ENCODE data around the gene TBL1X. TPM values are rescaled to one million over a fixed set of nuclear protein-coding genes. Genes with fewer than 3 reads are reported as not detected.

TBL1X gene
- total and polyA plus RNA-seq, 10 of the 15 experiments (the other 5 are each of a cell fraction or from before 2014, with no cell fraction given) = 4.4 to 26.3 (median 10.6) TPM

- ATAC-seq (no peak), DNase-seq (ENCODE audit: low read depth, low spot score) (no peak), FAIRE-seq (no peak)
- Histone ChIP-seq H3K79me2 (ENCODE audit: control insufficient read depth, insufficient read depth, low read length) (no peaks in the 10 kb centered on the region), H3K36me3 (ENCODE audit: control insufficient read depth in 2 of 2, insufficient read depth in 2 of 2, low read length in 1 of 2) (no peaks in the 10 kb centered on the region), H3K27ac (ENCODE audit: control insufficient read depth, insufficient read depth) (no peak overlapping the region), H3K4me3 (no peak overlapping the region), H3K9ac (ENCODE audit: control insufficient read depth, insufficient read depth, low read length) (no peak overlapping the region), H3K9me3 (replicated peaks; ENCODE audit: control insufficient read depth, insufficient read depth, low read length) (no peaks in the 10 kb centered on the region), H3K4me1 (ENCODE audit: control insufficient read depth, insufficient read depth, low read length) (no peaks in the 10 kb centered on the region), H3K4me2 (ENCODE audit: control insufficient read depth, insufficient read depth) (no peak overlapping the region), H2AFZ (ENCODE audit: control insufficient read depth, low read depth, low read length) (no peak overlapping the region), H4K20me1 (ENCODE audit: control insufficient read depth, insufficient read depth) (no peaks in the 10 kb centered on the region), H3K27me3 (replicated peaks in 1 of 2; ENCODE audit: control insufficient read depth in 2 of 2, insufficient read depth in 2 of 2, low read length in 1 of 2) (no peaks in the 10 kb centered on the region)
- POLR2A ChIA-PET = interaction anchor here (1.0 kb wide), 1 partner anchor 15 kb away, joined by 3 read pairs; no protein-coding TSS in a partner anchor
- WGBS (ENCODE audit: insufficient coverage, insufficient replicate concordance, low lambda C conversion rate, missing lambda C conversion rate) = 49% methylated on average over 6 of the region's 6 CpGs
- in situ Hi-C loops (cut with MboI) (no loop called here), intact Hi-C loops (cut with micrococcal nuclease; ENCODE audit: unreplicated experiment) (no loop called here)
- BruUV-seq (replicated peaks) = no TSS peak
- RAD21 ChIA-PET (ENCODE audit: unreplicated experiment) = interaction anchor here (2.7 kb wide), 1 partner anchor 21 kb away, joined by 9 read pairs; no protein-coding TSS in a partner anchor
- no peak for TF ChIP-seq MXI1 (IDR thresholded peaks at IDR 0.05; ENCODE audit: low read depth, low read length)
- no peak for TF ChIP-seq MAX (IDR thresholded peaks at IDR 0.05; ENCODE audit: low read depth, low read length)
- TF ChIP-seq NFYB (IDR thresholded peaks at IDR 0.05; ENCODE audit: insufficient read depth, low read depth, low read length) = no peak
- TF ChIP-seq EZH2 (IDR thresholded peaks at IDR 0.05; ENCODE audit: borderline replicate concordance, control insufficient read depth, low read depth, low read length) = no peak
- TF ChIP-seq SREBF1 (IDR thresholded peaks at IDR 0.05; ENCODE audit: low read length) = no peak
- TF ChIP-seq ZBTB4 (CRISPR knock-in tag; IDR thresholded peaks at IDR 0.05) = no peak
- TF ChIP-seq SUPT20H (IDR thresholded peaks at IDR 0.05; ENCODE audit: borderline replicate concordance, control insufficient read depth, low read depth, low read length) = no peak
- no peak for TF ChIP-seq IRF4 (IDR thresholded peaks at IDR 0.05; ENCODE audit: low read depth, low read length)
- TF ChIP-seq ZNF24 (IDR thresholded peaks at IDR 0.05) = no peak
- TF ChIP-seq MEF2B (IDR thresholded peaks at IDR 0.05; ENCODE audit: partially characterized antibody, poor library complexity, severe bottlenecking) = no peak
- TF ChIP-seq POU2F2 (IDR thresholded peaks at IDR 0.05; ENCODE audit: borderline replicate concordance, low read depth, low read length) = no peak
- no peak for TF ChIP-seq EED (IDR thresholded peaks at IDR 0.05; ENCODE audit: low read depth)
- no peak for TF ChIP-seq STAT3 (IDR thresholded peaks at IDR 0.05; ENCODE audit: low read depth, low read length)
- no peak for TF ChIP-seq CUX1 (IDR thresholded peaks at IDR 0.05; ENCODE audit: insufficient replicate concordance, low read depth, low read length)
- SMC1A ChIA-PET (ENCODE audit: uncharacterized antibody, unreplicated experiment) = interaction anchor here (0.8 to 2.6 kb wide), 3 partner anchors 15 to 27 kb away, joined by 3 to 17 read pairs (median 3); no protein-coding TSS in a partner anchor
- CTCF ChIA-PET = no interaction called here
These were observed 18.5 kb downstream of the TBL1X start for GRCh38 chrX:9483376-9483775.

Measured in GM12878 (cell line).